Epithelial cell of esophagus (primary cell): ENCODE results near the gene ARAP1.

Experiments
- DNase-seq: peaks from one replicate; pipeline ENCODE4 v3.0.0; 2010; ENCODE audit warnings: low read depth
- H3K4me3 ChIP-seq: 2 replicates; pipeline ENCODE4 v1.5.1; 2011; ENCODE audit warnings: mild to moderate bottlenecking, low read length, control low read depth
- TF ChIP-seq, protein P1 (sequence below): IDR thresholded peaks from 2 replicates; pipeline ENCODE4 v1.5.1; 2011; ENCODE audit warnings: low read depth, mild to moderate bottlenecking, low read length, control low read depth, inconsistent platforms; ENCODE audit not compliant: insufficient read depth; ENCODE audit errors: missing control alignments

ARAP1 gene

DNA sequence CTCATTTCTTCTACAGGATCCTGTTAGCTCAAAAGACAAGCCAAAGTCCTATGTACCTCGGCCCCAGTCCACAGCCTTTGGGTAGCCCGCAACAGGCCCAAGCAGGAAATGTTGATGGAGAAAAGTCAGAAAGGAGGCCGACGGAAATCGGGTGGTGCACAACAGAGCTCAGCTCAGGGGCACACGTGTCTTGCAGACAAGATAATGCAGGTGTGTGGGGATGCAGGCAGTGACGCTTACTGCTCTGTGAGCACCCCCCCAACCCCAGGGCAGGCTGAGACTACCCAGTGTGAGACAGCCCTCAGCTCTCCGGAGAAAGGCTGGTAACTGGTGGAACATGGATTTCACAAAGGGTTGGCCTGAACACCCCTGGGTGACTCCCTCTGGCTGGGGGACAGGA, 73.7 kb downstream of the ARAP1 start:
- no peak overlapping the region for H3K4me3 ChIP-seq
- TF ChIP-seq, protein P1, sequence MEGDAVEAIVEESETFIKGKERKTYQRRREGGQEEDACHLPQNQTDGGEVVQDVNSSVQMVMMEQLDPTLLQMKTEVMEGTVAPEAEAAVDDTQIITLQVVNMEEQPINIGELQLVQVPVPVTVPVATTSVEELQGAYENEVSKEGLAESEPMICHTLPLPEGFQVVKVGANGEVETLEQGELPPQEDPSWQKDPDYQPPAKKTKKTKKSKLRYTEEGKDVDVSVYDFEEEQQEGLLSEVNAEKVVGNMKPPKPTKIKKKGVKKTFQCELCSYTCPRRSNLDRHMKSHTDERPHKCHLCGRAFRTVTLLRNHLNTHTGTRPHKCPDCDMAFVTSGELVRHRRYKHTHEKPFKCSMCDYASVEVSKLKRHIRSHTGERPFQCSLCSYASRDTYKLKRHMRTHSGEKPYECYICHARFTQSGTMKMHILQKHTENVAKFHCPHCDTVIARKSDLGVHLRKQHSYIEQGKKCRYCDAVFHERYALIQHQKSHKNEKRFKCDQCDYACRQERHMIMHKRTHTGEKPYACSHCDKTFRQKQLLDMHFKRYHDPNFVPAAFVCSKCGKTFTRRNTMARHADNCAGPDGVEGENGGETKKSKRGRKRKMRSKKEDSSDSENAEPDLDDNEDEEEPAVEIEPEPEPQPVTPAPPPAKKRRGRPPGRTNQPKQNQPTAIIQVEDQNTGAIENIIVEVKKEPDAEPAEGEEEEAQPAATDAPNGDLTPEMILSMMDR = no peak
- no peak for DNase-seq

DNA sequence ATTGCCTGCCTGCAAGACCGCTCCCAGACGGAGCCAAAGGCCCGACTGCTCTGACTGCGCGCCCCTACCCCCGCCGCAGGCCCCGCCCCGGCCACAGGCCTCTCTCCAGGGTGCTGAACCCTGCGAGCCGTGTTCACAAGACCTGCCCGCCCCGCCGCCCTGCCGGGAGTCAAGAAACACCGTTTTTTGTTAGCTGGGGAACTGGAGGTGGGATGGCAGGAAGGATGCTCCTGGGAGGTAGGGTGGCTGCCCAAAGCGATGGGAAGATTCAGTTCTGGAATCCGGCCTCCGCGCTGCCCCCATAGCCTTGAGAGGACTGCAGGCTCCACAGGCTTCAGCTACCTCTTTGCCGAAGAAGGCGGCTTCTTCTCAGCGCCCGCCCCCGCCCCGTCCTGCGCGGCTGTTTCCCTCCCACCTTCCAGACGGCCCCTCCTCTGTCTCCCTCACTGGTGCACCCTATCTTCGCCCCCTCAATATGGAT, 75.3 kb downstream of the ARAP1 start:
- peak; percentile 67 for DNase-seq
- TF ChIP-seq, protein P1 = no peak
- H3K4me3 ChIP-seq = no peak overlapping the region

GRCh38 chr11:72675221-72675620, 77.0 kb downstream of the ARAP1 start:
- TF ChIP-seq, protein P1 = no peak
- DNase-seq = no peak
- H3K4me3 ChIP-seq = no peak overlapping the region

DNA sequence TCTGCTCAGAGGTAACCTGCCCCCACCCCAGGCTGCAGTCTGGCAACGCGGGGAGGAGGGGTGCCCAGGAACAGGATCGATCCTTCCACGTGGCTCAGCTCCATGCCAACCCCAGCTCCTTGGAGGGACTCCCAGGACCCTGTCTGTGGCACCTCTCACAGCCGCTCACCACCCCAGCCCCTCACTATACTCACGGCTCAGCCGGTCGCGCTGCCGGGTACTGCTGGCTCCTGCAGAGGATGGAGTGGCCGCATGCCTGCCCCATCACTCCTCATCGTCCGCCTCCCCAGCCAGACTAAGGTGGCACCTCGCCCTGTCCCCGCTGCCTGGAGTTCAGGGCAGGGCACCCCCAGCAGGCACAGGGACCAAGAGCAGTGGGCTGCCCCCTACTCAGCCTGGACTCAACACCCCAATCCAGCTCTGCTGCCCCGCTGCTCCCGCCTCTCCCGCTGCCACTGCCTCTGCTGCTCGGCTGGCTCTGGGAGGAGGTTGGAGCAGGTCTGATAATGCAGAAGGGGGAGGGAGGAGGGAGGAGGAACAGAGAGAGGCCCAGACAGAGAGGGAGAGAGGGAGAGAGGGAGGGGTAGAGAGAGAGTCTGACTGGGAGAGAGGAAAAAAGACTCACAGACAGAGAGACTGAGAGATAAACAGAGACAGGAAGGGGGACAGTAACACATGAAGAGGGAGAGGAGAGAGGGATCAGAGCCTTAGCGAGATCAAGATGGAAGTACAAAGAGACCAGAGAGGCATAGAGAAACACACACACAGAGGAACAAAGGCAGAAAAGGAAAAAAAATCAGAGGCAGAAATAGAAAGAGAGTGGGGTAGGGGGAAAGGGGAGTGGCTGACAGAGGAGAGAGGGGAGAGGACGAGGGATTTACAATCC, 78.0 kb downstream of the ARAP1 start, which contains the start of gene PDE2A:
Gene PDE2A, minus strand, starts transcription at position 480 of the 886 bp plus-strand sequence. Its CDS starts 215 bp downstream, at position 265.
- no peak within 1 kb of the TSS for H3K4me3 ChIP-seq
- TF ChIP-seq, protein P1 = no peak
- DNase-seq = no peak

GRCh38 chr11:72673284-72673942, 78.8 kb downstream of the ARAP1 start:
- TF ChIP-seq, protein P1 = no peak
- DNase-seq = no peak
- H3K4me3 ChIP-seq = no peak overlapping the region

- TF ChIP-seq, protein P1 = no peak
- no peak for DNase-seq
- H3K4me3 ChIP-seq = no peak overlapping the region
Observed at GRCh38 chr11:72672597-72673238, 79.5 kb downstream of the ARAP1 start.
